ENCODE data around the gene NPFFR1.

The NPFFR1 gene

GRCh38 chr10:70306181-70306705 is 22.4 kb upstream of the NPFFR1 start:
- no peak overlapping the region for H3K4me3 ChIP-seq (ENCODE audit: low read depth, low read length)
- no peak for TF ChIP-seq CTCF (IDR thresholded peaks at IDR 0.05; ENCODE audit: low read depth, low read length)

GRCh38 chr10:70303730-70304129 is 19.9 kb upstream of the NPFFR1 start:
- no peak overlapping the region for H3K4me3 ChIP-seq (ENCODE audit: low read depth, low read length)
- no peak for TF ChIP-seq CTCF (IDR thresholded peaks at IDR 0.05; ENCODE audit: low read depth, low read length)

GRCh38 chr10:70302292-70302691 is 18.5 kb upstream of the NPFFR1 start:
- no peak for TF ChIP-seq CTCF (IDR thresholded peaks at IDR 0.05; ENCODE audit: low read depth, low read length)

GRCh38 chr10:70300908-70301597 is 17.2 kb upstream of the NPFFR1 start:
- H3K4me3 ChIP-seq (ENCODE audit: low read depth, low read length), result no peak overlapping the region
- no peak for TF ChIP-seq CTCF (IDR thresholded peaks at IDR 0.05; ENCODE audit: low read depth, low read length)

More at GRCh38 chr10:70302292-70302691, 18.5 kb upstream of the NPFFR1 start:
- H3K4me3 ChIP-seq (ENCODE audit: low read depth, low read length), result no peak overlapping the region

- H3K4me3 ChIP-seq (ENCODE audit: low read depth, low read length), result no peak overlapping the region
- no peak for TF ChIP-seq CTCF (IDR thresholded peaks at IDR 0.05; ENCODE audit: low read depth, low read length)
These were observed 16.7 kb upstream of the NPFFR1 start for GRCh38 chr10:70300461-70300860.

- no peak overlapping the region for H3K4me3 ChIP-seq (ENCODE audit: low read depth, low read length)
- no peak for TF ChIP-seq CTCF (IDR thresholded peaks at IDR 0.05; ENCODE audit: low read depth, low read length)
These were observed 16.1 kb upstream of the NPFFR1 start for GRCh38 chr10:70299876-70300275.

GRCh38 chr10:70298393-70298792 is 14.6 kb upstream of the NPFFR1 start:
- H3K4me3 ChIP-seq (ENCODE audit: low read depth, low read length), result no peak overlapping the region
- TF ChIP-seq CTCF (IDR thresholded peaks at IDR 0.05; ENCODE audit: low read depth, low read length), result no peak
